Trophoblast cell (in vitro differentiated cells and primary cell): Measurements from ENCODE around the gene XNDC1N.

Experiments
- DNase-seq, 2 donors: peaks; one replicate each; pipeline ENCODE4 v3.0.0-alpha.2; 2016
- H2AFZ ChIP-seq: 2 replicates; pipeline ENCODE4 v1.6.1; 2013; ENCODE audit warnings: low read length, moderate library complexity, mild to moderate bottlenecking; ENCODE audit not compliant: insufficient read depth, poor library complexity
- H2AK5ac ChIP-seq: 2 replicates; pipeline ENCODE4 v1.6.1; 2013; ENCODE audit warnings: mild to moderate bottlenecking, low read length
- H2BK120ac ChIP-seq: 2 replicates; pipeline ENCODE4 v1.6.1; 2013; ENCODE audit warnings: low read length, mild to moderate bottlenecking, moderate library complexity; ENCODE audit not compliant: insufficient read depth, poor library complexity
- H2BK12ac ChIP-seq: 2 replicates; pipeline ENCODE4 v1.6.1; 2013; ENCODE audit warnings: mild to moderate bottlenecking, low read length, moderate library complexity
- H2BK5ac ChIP-seq: 2 replicates; pipeline ENCODE4 v1.6.1; 2013; ENCODE audit warnings: low read length, low read depth, moderate library complexity, mild to moderate bottlenecking; ENCODE audit not compliant: poor library complexity
- H3K14ac ChIP-seq: 2 replicates; pipeline ENCODE4 v1.6.1; 2013; ENCODE audit warnings: mild to moderate bottlenecking, low read length
- H3K18ac ChIP-seq: 2 replicates; pipeline ENCODE4 v1.6.1; 2013; ENCODE audit warnings: mild to moderate bottlenecking, low read length
- H3K23ac ChIP-seq: 2 replicates; pipeline ENCODE4 v1.6.1; 2013; ENCODE audit warnings: low read length
- H3K27ac ChIP-seq: 2 replicates; pipeline ENCODE4 v1.5.1; 2013; ENCODE audit warnings: low read depth, mild to moderate bottlenecking, inconsistent platforms, low read length, moderate library complexity
- H3K27me3 ChIP-seq: 2 replicates; pipeline ENCODE4 v1.6.1; 2013; ENCODE audit warnings: inconsistent platforms, mild to moderate bottlenecking, low read length, moderate library complexity; ENCODE audit not compliant: insufficient read depth
- H3K36me3 ChIP-seq, 2 experiments: 1 replicate in 1 of 2; 2 replicates in 1 of 2; pipeline ENCODE4 v1.6.1; 2013; ENCODE audit warnings: low read length in 2 of 2, mild to moderate bottlenecking in 2 of 2, moderate library complexity in 1 of 2; ENCODE audit not compliant: insufficient read depth in 2 of 2, control insufficient read depth in 1 of 2
- H3K4ac ChIP-seq: 2 replicates; pipeline ENCODE4 v1.6.1; 2013; ENCODE audit warnings: low read depth, mild to moderate bottlenecking, low read length, moderate library complexity
- H3K4me1 ChIP-seq, 2 experiments: 1 replicate in 1 of 2; 2 replicates in 1 of 2; pipeline ENCODE4 v1.6.1; 2013; ENCODE audit warnings: low read length in 2 of 2, mild to moderate bottlenecking in 2 of 2, moderate library complexity in 1 of 2; ENCODE audit not compliant: insufficient read depth in 2 of 2, control insufficient read depth in 1 of 2
- H3K4me2 ChIP-seq: 2 replicates; pipeline ENCODE4 v1.6.1; 2013; ENCODE audit warnings: inconsistent platforms, mild to moderate bottlenecking, low read length, moderate library complexity
- H3K4me3 ChIP-seq: 2 replicates; pipeline ENCODE4 v1.5.1; 2013; ENCODE audit warnings: mild to moderate bottlenecking, low read depth, low read length, inconsistent platforms
- H3K79me1 ChIP-seq: one replicate; pipeline ENCODE4 v1.6.1; 2013; ENCODE audit warnings: low read length
- H3K79me2 ChIP-seq: 2 replicates; pipeline ENCODE4 v1.6.1; 2013; ENCODE audit warnings: low read length, mild to moderate bottlenecking; ENCODE audit not compliant: control insufficient read depth, insufficient read depth, poor library complexity
- H3K9ac ChIP-seq: 2 replicates; pipeline ENCODE4 v1.6.1; 2013; ENCODE audit warnings: mild to moderate bottlenecking, low read length
- H3K9me3 ChIP-seq: 2 replicates; pipeline ENCODE4 v1.6.1; 2013; ENCODE audit warnings: low read depth, mild to moderate bottlenecking, control low read depth, inconsistent platforms, low read length; ENCODE audit not compliant: insufficient read depth
- H4K12ac ChIP-seq: 2 replicates; pipeline ENCODE4 v1.6.1; 2013; ENCODE audit warnings: low read depth, mild to moderate bottlenecking, low read length, moderate library complexity
- H4K8ac ChIP-seq: 2 replicates; pipeline ENCODE4 v1.6.1; 2013; ENCODE audit warnings: low read depth, mild to moderate bottlenecking, low read length, moderate library complexity
- H4K91ac ChIP-seq: one replicate; pipeline ENCODE4 v1.6.1; 2013; ENCODE audit warnings: low read depth, mild to moderate bottlenecking, low read length, moderate library complexity
- WGBS: extraction: QIAGEN DNeasy Blood & Tissue Kit; methylation state at CpG from one replicate; pipeline ENCODE4 v1.1.7; 2013; ENCODE audit warnings: missing lambda C conversion rate; ENCODE audit not compliant: insufficient read length, insufficient coverage; ENCODE audit errors: extremely low coverage; 5-methylcytosine and 5-hydroxymethylcytosine counted together

XNDC1N gene

GRCh38 chr11:71931245-71931602, 2.8 kb upstream of the XNDC1N start:
- H2BK5ac ChIP-seq: no peak overlapping the region
- peaks cover 9% of the 10 kb centered on the region for H3K79me1 ChIP-seq
- no peak overlapping the region for H4K12ac ChIP-seq
- no peak overlapping the region for H2AK5ac ChIP-seq
- H3K27me3 ChIP-seq: no peaks in the 10 kb centered on the region
- no peak overlapping the region for H3K4me2 ChIP-seq
- H3K4me1 ChIP-seq: peaks cover 6 to 7% of the 10 kb centered on the region in 2 experiments
- peaks cover 14% of the 10 kb centered on the region for H3K79me2 ChIP-seq
- H2AFZ ChIP-seq: no peak overlapping the region
- no peak overlapping the region for H3K23ac ChIP-seq
- no peak overlapping the region for H2BK12ac ChIP-seq
- WGBS: no CpG with 5 or more reads among the region's 2 CpGs
- peaks cover 0 to 2% of the 10 kb centered on the region in 2 experiments for H3K36me3 ChIP-seq
- H3K4me3 ChIP-seq: no peak overlapping the region
- H4K8ac ChIP-seq: no peak overlapping the region
- no peak overlapping the region for H3K14ac ChIP-seq
- no peak overlapping the region for H3K9ac ChIP-seq
- H2BK120ac ChIP-seq: no peak overlapping the region
- no peak overlapping the region for H3K27ac ChIP-seq
- no peak overlapping the region for H3K4ac ChIP-seq
- DNase-seq: no peak
- H4K91ac ChIP-seq: no peak overlapping the region
- H3K18ac ChIP-seq: no peak overlapping the region
- no peaks in the 10 kb centered on the region for H3K9me3 ChIP-seq

DNA sequence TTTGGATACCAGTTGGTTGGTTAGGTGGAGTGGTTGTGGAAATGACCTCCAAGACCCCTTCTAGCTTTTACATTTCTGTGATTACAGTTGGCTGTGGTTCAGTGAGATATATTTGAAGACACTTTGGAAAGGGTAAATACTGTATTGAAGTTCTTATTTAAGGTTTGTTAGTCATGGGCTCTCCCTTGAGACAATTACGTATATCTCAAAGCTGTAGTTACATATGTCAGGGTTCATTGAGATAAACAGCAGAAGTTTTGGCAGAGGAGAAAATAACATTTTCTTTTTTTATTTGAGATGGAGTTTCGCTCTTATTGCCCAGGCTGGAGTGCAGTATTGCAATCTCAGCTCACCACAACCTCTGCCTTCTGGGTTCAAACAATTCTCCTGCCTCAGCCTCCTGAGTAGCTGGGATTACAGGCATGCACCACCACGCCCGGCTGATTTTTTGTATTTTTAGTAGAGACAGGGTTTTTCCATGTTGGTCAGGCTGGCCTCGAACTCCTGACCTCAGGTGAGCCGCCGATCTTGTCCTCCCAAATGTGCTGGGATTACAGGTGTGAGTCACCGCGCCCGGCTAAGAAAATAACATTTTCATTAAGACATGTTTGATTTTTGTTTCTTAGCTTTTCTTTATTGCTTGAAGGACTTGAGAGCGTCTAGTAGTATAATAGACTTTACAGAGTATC, 2.3 kb upstream of the XNDC1N start:
- H2BK12ac ChIP-seq: no peak overlapping the region
- no peak overlapping the region for H2AFZ ChIP-seq
- H3K4me1 ChIP-seq: peaks cover 6 to 7% of the 10 kb centered on the region in 2 experiments
- no peak overlapping the region for H2BK120ac ChIP-seq
- no peak overlapping the region for H2AK5ac ChIP-seq
- H3K27ac ChIP-seq: no peak overlapping the region
- no peak overlapping the region for H3K4me2 ChIP-seq
- no peak overlapping the region for H3K4me3 ChIP-seq
- H4K12ac ChIP-seq: no peak overlapping the region
- no peak overlapping the region for H4K91ac ChIP-seq
- H3K18ac ChIP-seq: no peak overlapping the region
- no peak overlapping the region for H3K23ac ChIP-seq
- H3K9me3 ChIP-seq: no peaks in the 10 kb centered on the region
- H3K27me3 ChIP-seq: no peaks in the 10 kb centered on the region
- no peak overlapping the region for H2BK5ac ChIP-seq
- peaks cover 0 to 2% of the 10 kb centered on the region in 2 experiments for H3K36me3 ChIP-seq
- H3K79me2 ChIP-seq: peaks cover 14% of the 10 kb centered on the region
- no peak overlapping the region for H3K14ac ChIP-seq
- peaks cover 9% of the 10 kb centered on the region for H3K79me1 ChIP-seq
- WGBS: no CpG with 5 or more reads among the region's 11 CpGs
- no peak overlapping the region for H3K9ac ChIP-seq
- H4K8ac ChIP-seq: no peak overlapping the region
- no peak overlapping the region for H3K4ac ChIP-seq
- DNase-seq: no peak

- Histone ChIP-seq H2AFZ (no peak overlapping the region), H3K27me3 (no peaks in the 10 kb centered on the region), H3K4me2 (peak overlapping the region; percentile 80), H3K9ac (peak overlapping the region; percentile 71), H2BK120ac (no peak overlapping the region), H3K27ac (no peak overlapping the region), H2BK5ac (no peak overlapping the region), H4K12ac (no peak overlapping the region), H3K9me3 (no peaks in the 10 kb centered on the region), H3K4me1 (peaks cover 6 to 7% of the 10 kb centered on the region in 2 experiments), H2AK5ac (no peak overlapping the region), H3K79me1 (peaks cover 9% of the 10 kb centered on the region), H3K79me2 (peaks cover 14% of the 10 kb centered on the region), H2BK12ac (no peak overlapping the region), H3K4ac (peak overlapping the region; percentile 93), H3K36me3 (peaks cover 0 to 2% of the 10 kb centered on the region in 2 experiments), H4K91ac (no peak overlapping the region), H4K8ac (peak overlapping the region; percentile 84), H3K18ac (peak overlapping the region; percentile 80), H3K4me3 (peak overlapping the region; percentile 81), H3K23ac (no peak overlapping the region), H3K14ac (peak overlapping the region; percentile 84)
- DNase-seq: no peak
- WGBS: no CpG with 5 or more reads among the region's 6 CpGs
Observed at GRCh38 chr11:71929491-71929890, 1.1 kb upstream of the XNDC1N start.

DNA sequence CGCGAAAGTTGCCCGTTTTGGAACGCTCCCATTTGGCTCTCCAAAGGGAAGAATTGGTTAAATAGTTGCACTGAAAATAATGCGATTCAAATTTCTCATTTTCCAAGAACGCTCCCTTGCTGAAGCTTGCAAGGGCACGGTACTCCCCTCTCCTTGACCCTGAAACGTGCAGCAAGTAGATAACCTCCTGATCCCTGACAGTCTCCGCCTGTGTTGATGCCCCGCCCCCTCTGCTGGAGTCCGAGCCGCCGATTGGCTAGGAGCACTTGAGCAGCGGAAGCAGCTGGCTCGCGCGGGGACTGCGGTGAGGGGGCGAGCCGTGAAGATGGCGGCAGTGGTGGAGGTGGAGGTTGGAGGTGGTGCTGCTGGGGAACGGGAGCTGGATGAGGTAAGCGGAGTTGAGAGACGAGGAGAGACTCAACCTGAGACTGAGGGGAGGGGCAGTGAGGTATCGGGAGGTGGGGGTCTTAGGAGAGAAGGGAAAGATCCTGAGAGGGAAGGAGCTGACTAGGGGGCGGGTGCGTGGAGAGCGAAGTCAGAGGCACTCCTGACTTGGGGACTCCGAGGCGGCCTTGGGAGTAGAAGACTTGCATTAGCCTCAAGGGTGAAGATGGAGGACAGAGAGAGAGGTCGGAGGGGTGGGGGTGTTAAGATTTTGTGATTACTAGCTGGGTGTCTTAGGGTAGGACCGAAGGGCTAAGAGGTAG, 496 bp upstream of the XNDC1N start, which contains the start of gene RNF121:
RNF121 (plus strand) TSS at position 310 of the 707 bp plus-strand sequence; CDS start at position 326, 16 bp downstream.
- Histone ChIP-seq H2BK120ac (peak within 1 kb of the TSS; percentile 62), H3K14ac (peak within 1 kb of the TSS; percentile 84), H3K36me3 (peaks cover 0 to 2% of the 10 kb centered on the region in 2 experiments), H3K4me2 (peak within 1 kb of the TSS; percentile 82), H2BK5ac (peak within 1 kb of the TSS; percentile 89), H3K27me3 (no peaks in the 10 kb centered on the region), H3K27ac (peak within 1 kb of the TSS; percentile 69), H4K12ac (peak within 1 kb of the TSS; percentile 89), H2AK5ac (no peak within 1 kb of the TSS), H2BK12ac (no peak within 1 kb of the TSS), H4K91ac (peak within 1 kb of the TSS; percentile 67), H3K4me1 (peaks cover 6 to 7% of the 10 kb centered on the region in 2 experiments), H3K79me1 (peaks cover 9% of the 10 kb centered on the region), H3K79me2 (peaks cover 14% of the 10 kb centered on the region), H3K23ac (no peak within 1 kb of the TSS), H3K18ac (peak within 1 kb of the TSS; percentile 80), H3K9me3 (no peaks in the 10 kb centered on the region), H3K9ac (peak within 1 kb of the TSS; percentile 85), H3K4ac (peak within 1 kb of the TSS; percentile 93), H3K4me3 (peak within 1 kb of the TSS; percentile 81), H2AFZ (peak within 1 kb of the TSS; percentile 96), H4K8ac (peak within 1 kb of the TSS; percentile 93)
- no CpG with 5 or more reads among the region's 32 CpGs for WGBS
- DNase-seq: peak; percentile 96 to 98
